HCEC 1CT (cell line): ENCODE data around the gene IFNL4.
"Not testable (repeated sequence)": the region's sequence is repeated elsewhere in the genome, so short reads cannot be mapped to it uniquely, and the experiment has no call there.

Experiments used
- DNase-seq: peaks from one replicate; pipeline ENCODE4 v3.0.0-alpha.2; 2017

The IFNL4 gene

DNA sequence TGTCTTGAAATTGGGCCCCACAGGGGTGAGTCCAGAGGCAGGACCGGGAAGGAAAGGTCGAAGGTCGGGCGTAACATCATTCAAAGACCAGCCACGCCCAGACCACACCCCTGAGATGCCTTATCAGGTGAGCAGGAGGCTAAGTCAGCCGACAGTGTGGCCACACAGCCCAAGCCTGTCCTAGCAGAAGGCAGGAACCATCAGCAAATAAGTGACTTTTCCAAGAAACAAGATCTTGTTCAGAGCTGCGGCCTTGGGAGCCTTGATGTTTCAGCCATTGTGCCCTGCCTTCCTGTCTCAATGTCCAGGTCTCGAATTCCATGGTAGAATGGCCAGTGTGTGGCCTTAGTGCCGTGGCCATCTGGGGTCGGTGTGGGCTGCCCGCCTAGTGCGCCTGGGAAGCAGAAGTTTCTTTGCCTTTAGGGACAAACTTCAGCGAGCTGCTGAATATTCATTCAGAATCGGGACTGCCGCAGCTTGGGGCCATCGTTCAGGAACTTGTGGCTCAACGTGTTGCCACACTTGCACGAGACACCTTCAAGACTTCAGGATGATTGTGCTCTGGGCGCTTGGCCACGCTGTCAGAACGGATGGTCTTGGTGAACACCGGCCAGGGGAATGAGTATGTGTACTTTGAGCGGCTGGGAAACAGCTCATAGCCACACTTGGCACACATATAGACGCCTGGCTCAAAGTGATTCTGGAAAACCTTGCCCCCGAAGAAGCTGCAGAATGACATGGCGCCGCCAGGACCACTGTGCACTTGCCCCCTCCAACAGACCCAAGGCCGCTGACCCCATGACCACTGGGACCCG, 6.1 kb upstream of the IFNL4 start:
- no peak for DNase-seq

DNA sequence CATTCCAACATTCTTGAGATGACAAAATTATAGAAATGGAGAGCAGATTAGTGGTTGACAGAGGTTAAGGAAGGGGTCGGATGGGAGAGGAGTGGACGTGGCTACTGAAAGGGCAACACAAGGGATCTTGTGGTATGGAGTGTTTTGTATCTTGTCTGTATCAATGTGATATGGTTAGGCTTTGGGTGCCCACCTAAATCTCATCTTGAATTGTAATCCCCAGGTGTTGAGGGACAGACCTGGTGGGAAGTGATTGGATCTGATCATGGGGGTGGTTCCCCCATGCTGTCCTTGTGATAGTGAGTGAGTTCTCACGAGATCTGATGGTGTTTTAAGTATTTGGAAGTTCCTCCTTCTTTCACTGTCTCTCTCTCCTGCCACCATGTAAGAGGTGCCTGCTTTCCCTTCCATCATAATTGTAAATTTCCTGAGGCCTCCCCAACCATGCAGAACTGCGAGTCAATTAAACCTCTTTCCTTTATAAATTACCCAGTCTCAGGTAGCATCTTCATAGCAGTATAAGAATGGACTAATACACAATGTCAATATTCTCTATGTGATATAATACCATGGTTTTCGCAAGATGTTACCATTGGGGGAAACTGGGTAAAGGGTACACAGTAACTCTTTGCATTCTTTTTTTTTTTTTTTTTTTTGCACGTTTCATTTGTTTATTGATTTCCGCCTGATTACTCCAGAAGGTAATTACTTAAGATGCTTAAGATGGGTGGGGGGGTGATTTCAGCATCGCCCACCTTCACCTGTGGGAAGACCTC, 4.9 kb upstream of the IFNL4 start:
- DNase-seq, result no peak

DNA sequence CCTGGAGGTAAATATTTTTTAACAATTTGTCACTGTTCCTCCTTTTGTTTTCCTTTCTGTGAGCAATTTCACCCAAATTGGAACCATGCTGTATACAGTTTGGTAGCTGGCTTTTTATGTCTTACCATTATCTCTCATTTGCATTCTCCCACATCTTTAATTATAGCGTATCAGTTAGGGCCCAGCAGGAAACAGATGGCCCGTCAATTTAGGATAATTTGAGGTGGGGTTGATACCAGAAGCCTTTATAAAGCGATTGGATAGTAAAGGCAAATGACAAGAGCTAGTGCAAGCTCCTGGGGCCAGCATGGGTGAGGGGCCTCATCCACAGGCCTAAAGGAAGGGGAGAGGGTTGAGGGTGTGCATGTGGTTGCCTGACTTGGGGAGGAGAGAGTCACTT, 3.8 kb upstream of the IFNL4 start:
- DNase-seq, result no peak

DNA sequence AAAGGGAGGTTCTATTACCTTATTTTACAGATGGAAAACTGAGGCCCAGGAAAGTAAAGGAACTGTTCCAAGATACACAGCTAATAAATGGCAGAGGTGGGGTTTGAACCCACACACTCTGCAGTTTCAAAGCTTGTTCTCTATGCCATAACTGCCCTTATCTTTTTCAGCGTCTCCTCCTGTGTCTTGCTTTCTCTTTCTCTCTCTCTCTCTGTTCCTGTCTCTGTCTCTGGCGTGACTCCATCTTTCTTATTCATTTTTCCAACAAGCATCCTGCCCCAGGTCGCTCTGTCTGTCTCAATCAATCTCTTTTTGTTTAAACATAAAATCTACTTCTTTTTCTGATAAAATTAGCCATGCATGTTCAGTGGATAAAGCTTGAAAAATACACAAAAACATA, 3.2 kb upstream of the IFNL4 start:
- DNase-seq, result no peak

DNA sequence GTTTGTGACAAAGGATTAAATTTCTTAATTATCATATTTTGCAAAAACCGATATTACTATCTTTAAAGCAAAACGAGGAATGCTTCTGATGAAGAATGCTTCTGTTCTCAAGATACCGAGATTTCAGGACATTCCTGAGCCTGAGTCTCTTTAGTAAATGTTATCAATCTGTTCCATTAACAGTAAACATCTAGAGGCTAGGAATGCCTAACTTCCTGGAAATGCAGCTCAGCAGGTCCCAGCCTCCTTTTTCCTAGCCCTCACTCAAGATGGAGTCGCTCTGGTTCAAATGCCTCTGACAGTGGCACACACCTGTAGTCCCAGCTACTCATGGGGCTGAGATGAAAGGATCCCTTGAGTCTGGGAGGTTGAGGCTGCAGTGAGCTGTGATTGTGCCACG, 2.4 kb upstream of the IFNL4 start:
- no peak for DNase-seq

DNA sequence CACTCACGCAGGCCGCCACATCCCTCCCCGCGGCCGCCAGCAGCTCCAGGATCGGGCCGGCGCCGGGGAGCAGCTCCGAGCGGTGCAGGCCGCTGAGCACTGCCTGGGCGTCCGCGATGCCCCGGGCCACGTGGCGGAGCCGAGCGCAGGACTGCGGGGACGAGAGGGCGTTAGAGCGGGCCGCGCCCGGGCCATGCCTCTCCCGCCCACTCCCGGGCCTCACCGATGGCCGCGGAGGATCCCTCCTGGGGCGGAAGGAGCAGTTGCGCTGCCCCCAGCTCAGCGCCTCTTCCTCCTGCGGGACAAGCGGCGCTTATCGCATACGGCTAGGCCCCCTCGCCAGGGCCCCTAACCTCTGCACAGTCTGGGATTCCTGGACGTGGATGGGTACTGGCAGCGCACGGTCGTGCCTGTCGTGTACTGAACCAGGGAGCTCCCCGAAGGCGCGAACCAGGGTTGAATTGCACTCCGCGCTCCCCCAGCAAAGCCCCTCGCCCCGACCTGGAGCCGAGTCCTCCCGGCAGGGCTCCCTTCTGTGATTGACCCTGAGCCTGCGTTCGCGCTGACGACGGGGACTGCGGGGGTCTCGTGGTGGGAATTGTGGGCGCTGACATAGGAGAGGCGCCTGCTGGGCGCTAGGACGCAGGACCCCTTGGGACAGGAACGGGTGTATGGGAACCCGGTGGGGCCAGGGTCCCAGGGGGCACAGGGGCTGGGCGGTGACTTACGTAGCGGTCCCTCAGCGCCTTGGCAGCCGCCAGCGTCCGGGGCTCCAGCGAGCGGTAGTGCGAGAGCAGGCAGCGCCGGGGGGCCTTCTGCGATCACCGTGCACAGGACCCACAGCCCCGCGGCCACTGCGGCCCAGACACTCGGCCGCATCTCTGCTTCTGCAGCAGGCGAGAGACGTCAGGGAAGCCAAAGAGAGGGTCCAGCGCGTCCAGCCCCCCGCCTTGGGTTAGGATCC, 673 bp downstream of the IFNL4 start:
- no peak for DNase-seq

DNA sequence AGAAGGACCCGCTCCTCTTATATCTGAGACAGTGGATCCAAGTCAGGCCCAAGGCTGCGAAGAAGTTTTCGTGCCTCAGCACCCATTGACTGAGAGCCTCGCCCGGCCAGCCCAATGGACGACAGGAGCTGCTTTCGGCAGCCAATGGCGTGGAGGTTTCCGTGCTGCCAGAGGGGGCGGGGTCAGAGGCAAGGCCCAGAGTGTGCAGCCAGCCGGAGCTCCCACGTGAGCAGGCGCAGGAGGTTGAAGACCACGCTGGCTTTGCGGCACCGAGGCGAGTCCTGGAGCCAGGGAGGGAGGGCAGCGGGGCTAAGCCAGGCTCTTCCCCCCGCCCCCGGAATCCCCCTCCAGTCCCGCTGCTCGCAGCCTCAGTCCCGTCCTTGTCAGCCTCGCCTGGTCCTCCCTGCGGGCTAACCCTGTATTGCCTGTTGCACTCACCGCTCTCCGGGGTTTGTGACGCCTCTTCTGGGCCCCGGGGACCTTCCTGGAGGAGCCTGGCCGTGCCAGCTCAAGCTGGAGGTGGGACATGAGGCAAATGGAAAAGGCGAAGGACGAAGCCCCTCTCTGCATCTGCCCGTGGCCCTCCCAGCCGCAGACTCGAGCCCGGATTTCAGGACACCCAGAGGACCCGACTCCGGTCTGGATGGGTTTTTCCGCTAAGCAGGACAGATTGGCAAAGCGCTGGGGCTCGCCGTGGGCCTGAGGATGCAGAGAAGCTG, 1.5 kb downstream of the IFNL4 start:
- DNase-seq, result no peak

DNA sequence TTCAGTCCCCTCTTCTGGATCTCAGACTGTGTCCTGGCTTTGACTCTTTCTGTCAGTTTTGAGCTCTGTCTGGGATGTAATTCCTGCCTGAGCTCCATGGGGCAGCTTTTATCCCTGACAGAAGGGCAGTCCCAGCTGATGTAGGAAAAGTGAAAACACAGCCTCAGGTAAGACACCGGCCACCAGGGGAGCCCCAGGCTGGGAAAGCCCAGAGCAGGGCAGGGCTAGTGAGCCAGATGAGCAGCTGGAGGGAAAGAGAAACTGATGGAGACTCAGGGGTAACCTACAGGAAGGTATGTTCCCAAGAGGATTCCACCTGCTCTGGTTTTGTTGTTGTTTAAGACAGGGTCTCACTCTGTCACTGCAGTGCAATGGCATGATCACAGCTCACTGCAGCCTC, 3.5 kb downstream of the IFNL4 start:
- DNase-seq, result not testable (repeated sequence)

DNA sequence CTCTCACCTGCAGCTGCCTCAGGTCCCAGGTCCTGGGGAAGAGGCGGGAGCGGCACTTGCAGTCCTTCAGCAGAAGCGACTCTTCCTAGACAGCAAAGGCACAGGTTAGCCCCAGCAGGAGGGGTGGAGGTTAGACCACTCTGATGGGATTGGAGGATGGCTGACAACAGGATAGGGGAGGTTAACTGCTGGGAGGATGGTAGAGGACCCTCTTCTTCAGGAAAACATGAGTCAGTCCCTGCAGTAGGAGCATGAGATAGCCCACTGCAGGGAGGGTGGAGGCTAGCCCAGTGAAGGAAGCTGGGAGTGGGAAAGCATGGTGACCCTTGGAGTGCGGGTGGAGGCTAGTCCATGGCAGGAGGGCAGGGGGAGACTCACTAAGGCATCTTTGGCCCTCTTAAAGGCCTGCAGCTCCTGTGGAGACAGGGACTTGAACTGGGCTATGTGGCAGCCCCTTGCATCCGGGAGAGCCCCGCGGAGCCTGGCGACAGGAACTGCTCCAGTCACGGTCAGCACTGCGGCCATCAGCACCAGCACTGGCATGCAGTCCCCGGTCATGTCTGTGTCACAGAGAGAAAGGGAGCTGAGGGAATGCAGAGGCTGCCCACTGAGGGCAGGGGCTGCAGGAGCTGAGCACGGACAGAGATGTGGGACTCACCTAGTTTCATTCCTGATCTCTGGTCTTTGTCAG, 4.1 kb downstream of the IFNL4 start, which contains the start of gene IFNL3:
Gene IFNL3 (minus strand): TSS at position 597 of the 691 bp plus-strand sequence. CDS start 39 bp downstream, at position 558.
- DNase-seq, result not testable (repeated sequence)

DNA sequence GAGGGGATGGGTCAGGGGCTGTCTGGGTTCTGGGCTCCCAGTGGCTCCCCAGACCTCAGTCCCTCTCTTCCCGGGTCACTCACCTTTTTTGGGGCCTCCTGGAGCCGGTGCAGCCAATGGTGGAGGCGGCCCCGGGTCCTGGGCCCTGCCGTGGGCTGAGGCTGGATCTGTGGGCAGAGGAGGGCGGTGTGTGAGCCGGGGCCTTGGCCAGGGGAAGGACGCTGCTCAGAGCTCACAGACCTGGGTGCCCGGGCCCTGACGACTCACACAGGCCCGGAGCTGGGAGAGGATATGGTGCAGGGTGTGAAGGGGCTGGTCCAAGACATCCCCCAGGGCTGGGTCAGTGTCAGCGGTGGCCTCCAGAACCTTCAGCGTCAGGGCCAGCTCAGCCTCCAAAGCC, 4.9 kb downstream of the IFNL4 start:
- DNase-seq, result not testable (repeated sequence)

DNA sequence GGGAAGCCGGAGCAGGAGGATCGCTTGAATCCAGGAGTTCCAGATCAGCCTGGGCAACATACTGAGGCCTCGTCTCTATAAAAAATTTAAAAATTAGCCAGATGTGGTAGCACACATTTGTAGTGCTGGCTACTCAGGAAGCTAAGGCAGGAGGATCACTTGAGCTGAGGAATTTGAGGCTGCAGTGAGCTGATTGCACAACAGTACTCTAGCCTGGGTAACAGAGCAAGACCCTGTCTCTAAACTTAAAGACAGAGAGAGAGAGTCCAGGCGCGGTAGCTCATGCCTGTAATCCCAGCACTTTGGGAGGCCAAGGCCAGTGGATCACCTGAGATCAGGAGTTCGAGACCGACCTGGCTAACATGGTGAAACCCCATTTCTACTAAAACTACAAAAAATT, 8.2 kb downstream of the IFNL4 start:
- no peak for DNase-seq

DNA sequence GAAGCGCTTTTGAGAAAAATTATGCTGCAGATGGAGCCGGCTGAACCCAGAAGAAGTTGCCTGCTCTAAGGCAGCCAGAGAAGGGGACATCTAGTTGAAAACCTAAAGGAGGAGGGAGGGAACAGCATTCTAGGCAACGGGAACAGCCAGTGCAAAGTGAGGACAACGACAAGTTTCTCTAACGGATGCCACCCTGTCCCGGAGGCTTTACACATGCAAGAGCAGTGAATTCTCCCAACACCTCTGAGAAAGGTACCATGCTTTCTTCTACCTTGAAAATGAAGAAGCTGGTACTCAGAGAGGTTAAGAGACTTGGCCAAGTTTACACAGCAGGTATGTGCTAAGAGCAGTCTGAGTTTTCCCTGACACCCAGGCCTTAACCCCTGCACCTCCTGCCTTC, 9.7 kb downstream of the IFNL4 start:
- no peak for DNase-seq

DNA sequence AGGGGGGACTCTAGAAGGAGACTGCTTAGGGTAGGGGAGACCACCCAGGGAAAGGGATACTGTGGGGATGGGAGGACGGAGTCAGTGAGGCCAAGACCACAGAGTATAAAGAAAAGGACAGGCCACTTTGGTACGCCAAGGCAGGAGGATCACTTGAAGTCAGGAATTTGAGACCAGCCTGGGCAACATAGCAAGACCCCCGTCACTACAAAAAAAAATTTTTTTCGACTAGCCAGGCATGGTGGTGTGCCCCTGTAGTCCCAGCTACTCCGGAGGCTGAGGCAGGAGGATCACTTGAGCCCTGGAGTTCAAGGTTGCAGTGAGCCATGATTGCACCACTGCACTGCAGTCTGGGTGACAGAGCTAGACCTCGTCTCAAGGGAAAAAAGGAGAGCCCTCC, 10.4 kb downstream of the IFNL4 start:
- no peak for DNase-seq

DNA sequence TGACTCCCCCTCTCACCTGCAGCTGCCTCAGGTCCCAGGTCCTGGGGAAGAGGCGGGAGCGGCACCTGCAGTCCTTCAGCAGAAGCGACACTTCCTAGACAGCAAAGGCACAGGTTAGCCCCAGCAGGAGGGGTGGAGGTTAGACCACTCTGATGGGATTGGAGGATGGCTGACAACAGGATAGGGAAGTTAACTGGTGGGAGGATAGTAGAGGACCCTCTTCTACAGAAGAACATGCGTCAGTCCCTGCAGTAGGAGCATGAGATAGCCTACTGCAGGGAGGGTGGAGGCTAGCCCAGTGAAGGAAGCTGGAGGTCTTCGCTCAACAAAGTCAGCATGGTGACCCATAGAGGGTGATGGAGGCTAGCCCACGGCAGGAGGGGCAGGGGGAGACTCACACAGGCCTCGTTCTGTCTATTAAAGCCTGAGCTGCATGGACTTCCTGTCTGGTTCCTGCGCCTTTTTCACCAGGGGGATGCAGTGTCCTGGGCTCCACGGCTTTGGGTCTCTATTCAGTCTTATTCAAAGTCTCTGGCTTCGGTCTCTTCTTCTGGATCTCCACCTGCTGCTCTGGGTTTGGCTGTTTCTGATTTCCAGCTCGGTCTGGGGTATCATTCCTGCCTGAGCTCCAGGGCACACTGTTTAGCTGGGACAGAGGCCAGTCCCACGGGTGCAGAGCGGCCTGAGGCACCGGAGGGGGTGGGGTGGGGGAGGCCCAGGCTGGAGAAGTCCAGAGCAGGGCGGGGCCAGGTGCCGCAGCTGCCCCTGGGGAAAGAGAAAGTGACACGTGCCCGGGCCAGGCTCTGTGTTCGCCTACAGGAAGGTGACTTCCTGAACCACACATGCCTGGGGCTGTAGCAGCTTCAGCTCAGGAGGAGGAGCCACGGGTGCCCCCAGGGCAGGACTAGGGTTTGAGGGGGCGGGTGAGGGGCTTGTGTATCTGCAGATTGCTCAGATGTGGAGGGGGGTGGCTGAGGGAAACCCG, 11.2 kb downstream of the IFNL4 start:
- DNase-seq, result no peak

DNA sequence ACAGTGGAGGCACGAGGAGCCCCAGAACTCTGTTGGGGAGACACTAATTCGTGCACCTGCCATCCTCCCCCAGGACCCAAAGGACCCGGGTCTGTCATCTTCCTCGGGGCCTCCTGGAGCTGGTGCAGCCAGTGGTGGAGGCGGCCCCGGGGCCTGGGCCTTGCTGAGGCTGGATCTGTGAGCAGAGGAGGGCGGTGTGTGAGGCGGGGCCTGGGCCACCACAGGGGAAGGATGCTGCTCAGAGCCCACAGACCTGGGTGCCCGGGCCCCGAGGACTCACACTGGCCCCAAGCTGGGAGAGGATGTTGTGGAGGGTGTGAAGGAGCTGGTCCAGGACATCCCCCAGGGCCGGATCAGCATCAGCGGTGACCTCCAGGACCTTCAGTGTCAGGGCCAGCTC, 12.1 kb downstream of the IFNL4 start:
- no peak for DNase-seq

DNA sequence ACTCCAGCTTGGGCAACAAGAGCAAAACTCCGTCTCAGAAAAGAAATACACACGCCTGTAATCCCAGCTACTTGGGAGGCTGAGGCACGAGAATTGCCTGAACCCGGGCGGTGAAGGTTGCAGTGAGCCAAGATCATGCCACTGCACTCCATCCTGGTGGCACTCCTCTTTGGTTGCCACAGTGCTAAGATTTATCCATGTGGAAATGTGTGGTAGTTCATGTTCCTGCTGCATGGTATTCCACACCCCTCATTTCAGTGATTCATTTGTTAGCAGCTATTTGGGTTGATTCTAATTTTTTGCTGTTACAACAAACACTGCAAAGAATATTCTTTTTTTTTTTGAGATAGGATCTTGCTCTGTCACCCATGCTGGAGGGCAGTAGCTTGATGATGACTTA, 15.9 kb downstream of the IFNL4 start:
- no peak for DNase-seq

DNA sequence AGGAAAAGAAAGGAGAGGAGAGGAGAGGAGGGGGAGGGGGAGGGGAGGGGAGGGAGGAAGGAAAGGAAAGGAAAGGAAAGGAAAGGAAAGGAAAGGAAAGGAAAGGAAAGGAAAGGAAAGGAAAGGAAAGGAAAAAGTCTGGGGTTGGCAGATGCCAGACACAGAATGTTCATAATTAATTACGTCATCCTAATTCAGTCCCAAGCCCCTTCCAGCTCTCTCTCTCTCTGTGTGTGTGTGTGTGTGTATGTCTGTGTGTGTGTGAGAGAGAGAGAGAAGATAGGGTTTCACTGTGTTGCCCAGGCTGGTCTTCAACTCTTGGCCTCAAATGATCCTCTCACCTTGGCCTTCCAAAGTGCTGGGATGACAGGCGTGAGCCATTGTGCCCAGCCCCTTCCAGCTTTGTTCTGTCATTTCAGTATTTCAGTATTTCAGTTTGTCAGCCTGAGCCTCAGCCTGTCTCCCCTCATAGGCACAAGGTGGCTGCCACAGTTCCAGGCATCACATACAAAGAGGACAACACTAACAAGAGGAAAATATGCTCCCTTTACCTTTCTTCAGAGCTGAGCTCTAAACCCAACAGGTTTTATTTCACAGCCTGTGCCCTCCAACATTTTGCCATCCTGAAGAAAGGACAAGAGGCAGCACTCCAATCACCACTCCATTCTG, 18.4 kb downstream of the IFNL4 start:
- no peak for DNase-seq

DNA sequence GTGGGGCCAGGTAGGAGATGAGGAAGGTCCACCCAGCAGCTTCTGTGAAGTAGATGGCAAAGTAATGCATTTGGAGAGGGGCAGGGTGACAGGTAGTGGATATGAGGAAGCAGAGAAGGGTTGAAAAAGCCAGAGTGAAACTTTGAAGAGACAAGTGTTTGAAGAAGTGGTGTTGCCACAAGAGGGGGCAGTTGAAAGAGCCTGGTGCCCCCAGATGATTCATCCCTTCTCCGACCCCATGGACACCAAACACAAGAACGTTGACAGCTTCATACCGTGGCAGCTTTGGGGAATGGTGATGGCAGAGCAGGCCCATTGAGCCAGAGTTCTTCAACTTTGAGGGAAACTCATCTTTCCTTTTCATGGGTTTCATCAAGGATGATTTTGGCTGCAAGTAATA, 23.7 kb downstream of the IFNL4 start:
- DNase-seq, result no peak

DNA sequence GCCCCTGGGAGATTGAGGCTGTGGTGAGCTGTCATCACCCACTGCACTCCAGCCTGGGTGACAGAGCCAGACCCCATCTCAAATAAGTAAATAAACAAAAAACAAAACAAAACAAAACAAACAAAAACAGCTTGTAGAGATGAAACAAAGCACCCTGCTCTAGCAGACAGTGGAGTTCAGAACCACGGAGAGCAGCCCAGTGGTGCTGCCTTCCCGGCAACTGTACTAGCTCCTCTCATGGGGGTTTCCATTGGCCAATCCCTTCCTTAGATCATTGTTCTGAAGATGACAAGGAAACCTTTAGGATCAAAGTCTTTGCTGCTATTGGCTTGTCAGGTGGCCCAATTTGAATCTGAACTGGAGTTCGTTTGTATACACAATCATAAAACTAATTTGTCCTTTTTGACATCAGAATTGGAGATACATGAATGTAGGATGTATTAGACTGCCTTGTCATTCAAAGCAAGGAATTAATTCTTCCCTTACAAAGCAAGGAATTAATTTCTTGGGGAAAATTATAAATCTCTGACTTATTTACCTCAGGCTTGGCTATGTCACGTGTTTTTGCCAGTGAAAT, 24.9 kb downstream of the IFNL4 start:
- DNase-seq, result no peak

DNA sequence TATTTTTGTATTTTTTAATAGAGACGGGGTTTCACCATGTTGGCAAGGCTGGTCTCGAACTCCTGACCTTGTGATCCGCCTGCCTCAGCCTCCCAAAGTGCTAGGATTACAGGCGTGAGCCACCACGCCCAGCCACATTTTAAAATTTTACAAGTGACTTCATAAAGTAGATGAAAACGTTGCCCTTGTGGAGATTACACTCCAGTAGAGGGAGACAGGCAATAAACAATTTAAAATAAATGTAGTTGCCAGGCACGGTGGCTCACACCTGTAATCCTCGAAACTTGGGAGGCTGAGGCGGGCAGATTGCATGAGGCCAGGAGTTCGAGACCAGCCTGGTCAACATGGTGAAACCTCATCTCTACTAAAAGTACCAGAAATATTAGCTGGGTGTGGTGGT, 29.5 kb downstream of the IFNL4 start:
- not testable (repeated sequence) for DNase-seq
